SK-N-SH (cell line): Measurements from ENCODE around the gene CFAP20DC. TPM values are rescaled to one million over a fixed set of nuclear protein-coding genes. Genes with fewer than 3 reads are reported as not detected.

Experiments
- CTCF ChIA-PET: fragments of 300-600, 350-600 bp; formaldehyde crosslinking; extraction: SDS; loops from one replicate; lab custom pipeline; 2021; lab: Yijun Ruan, JAX
- POLR2A ChIA-PET: fragments of 350-600 bp; sonication (Branson Sonifier 250); formaldehyde crosslinking; extraction: SDS; loops from one replicate; lab custom pipeline; 2020; ENCODE audit warnings: antibody characterized with exemption, inconsistent platforms; lab: Yijun Ruan, JAX
- DNase-seq: peaks from one replicate; pipeline ENCODE4 v3.0.0; 2012
- H2AFZ ChIP-seq: fragments of 200-600 bp; sonication (generic); 2 replicates; pipeline ENCODE4 v1.8.1; 2016; ENCODE audit warnings: antibody characterized with exemption, mild to moderate bottlenecking, low read depth
- H3F3A ChIP-seq: fragments of 200-600 bp; sonication (generic); replicated peaks from 2 replicates; pipeline ENCODE3; 2016; ENCODE audit warnings: antibody characterized with exemption, mild to moderate bottlenecking; ENCODE audit not compliant: insufficient read depth
- H3K27ac ChIP-seq, 2 experiments: fragments of 200-500 bp in 1 of 2; fragments of 200-600 bp in 1 of 2; sonication (Bioruptor generic) in 1 of 2; sonication (generic), shearing (Covaris generic) in 1 of 2; 2 replicates each; pipeline versions ENCODE4 v1.5.1 to v1.6.1; 2014 to 2016; ENCODE audit warnings: low read depth in 2 of 2, inconsistent platforms in 1 of 2, low read length in 1 of 2, mild to moderate bottlenecking in 1 of 2, mixed read lengths in 1 of 2
- H3K27me3 ChIP-seq: fragments of 200-600 bp; sonication (generic), shearing (Covaris generic); 2 replicates; pipeline ENCODE4 v1.6.1; 2016; ENCODE audit warnings: mixed run types; ENCODE audit not compliant: insufficient read depth
- H3K36me3 ChIP-seq, 2 experiments: fragments of 200-500 bp in 1 of 2; fragments of 200-600 bp in 1 of 2; sonication (Bioruptor generic) in 1 of 2; sonication (generic) in 1 of 2; replicated peaks in 1 of 2; 2 replicates each; pipeline versions ENCODE3 to v1.5.1; 2014 to 2016; ENCODE audit warnings: low read length in 1 of 2, mild to moderate bottlenecking in 1 of 2; ENCODE audit not compliant: insufficient read depth in 2 of 2, control insufficient read depth in 1 of 2
- H3K4me1 ChIP-seq, 2 experiments: fragments of 200-500 bp in 1 of 2; fragments of 200-600 bp in 1 of 2; sonication (Bioruptor generic) in 1 of 2; sonication (generic), shearing (Covaris generic) in 1 of 2; 2 replicates each; pipeline versions ENCODE4 v1.5.1 to v1.6.1; 2014 to 2016; ENCODE audit warnings: low read depth in 1 of 2, low read length in 1 of 2, mixed run types in 1 of 2; ENCODE audit not compliant: insufficient read depth in 2 of 2, control insufficient read depth in 1 of 2
- H3K4me2 ChIP-seq: fragments of 200-600 bp; sonication (generic), shearing (Covaris generic); 2 replicates; pipeline ENCODE4 v1.6.1; 2017; ENCODE audit warnings: mixed run types
- H3K4me3 ChIP-seq, 2 experiments: fragments of 200-500 bp in 1 of 2; fragments of 200-600 bp in 1 of 2; sonication (Bioruptor generic) in 1 of 2; sonication (generic), shearing (Covaris generic) in 1 of 2; 2 replicates each; pipeline versions ENCODE4 v1.5.1 to v1.8.1; 2014 to 2016; ENCODE audit warnings: low read depth in 2 of 2, inconsistent platforms in 1 of 2, low read length in 1 of 2, mild to moderate bottlenecking in 1 of 2, mixed read lengths in 1 of 2, moderate library complexity in 1 of 2
- H3K79me2 ChIP-seq: fragments of 200-600 bp; sonication (generic); 2 replicates; pipeline ENCODE4 v1.8.1; 2017; ENCODE audit warnings: mild to moderate bottlenecking; ENCODE audit not compliant: insufficient read depth
- H3K9ac ChIP-seq: fragments of 200-600 bp; sonication (generic); 2 replicates; pipeline ENCODE4 v1.6.1; 2017; ENCODE audit warnings: mixed run types
- H3K9me2 ChIP-seq: fragments of 200-600 bp; sonication (generic); 2 replicates; pipeline ENCODE4 v1.6.1; 2017; ENCODE audit warnings: mixed run types
- H3K9me3 ChIP-seq: fragments of 200-600 bp; sonication (generic); 2 replicates; pipeline ENCODE4 v1.6.1; 2017; ENCODE audit warnings: mixed run types, mild to moderate bottlenecking, moderate library complexity
- H4K20me1 ChIP-seq: fragments of 200-600 bp; sonication (generic); 2 replicates; pipeline ENCODE4 v1.6.1; 2017; ENCODE audit warnings: mild to moderate bottlenecking, mixed run types; ENCODE audit not compliant: insufficient read depth
- FOXJ3 ChIP-seq: sonication (generic); formaldehyde crosslinking; IDR thresholded peaks from 2 replicates; pipeline ENCODE4 v1.5.1; 2020; ENCODE audit warnings: mild to moderate bottlenecking, missing genetic modification reagents
- GABPA ChIP-seq: IDR thresholded peaks from 2 replicates; pipeline ENCODE4 v1.4.0; 2012; ENCODE audit warnings: low read depth, mild to moderate bottlenecking
- GATA2 ChIP-seq: sonication (generic); formaldehyde crosslinking; IDR thresholded peaks from 2 replicates; pipeline ENCODE4 v1.5.0; 2020; ENCODE audit warnings: mild to moderate bottlenecking, missing genetic modification reagents
- IRF3 ChIP-seq: fragments of 150-350 bp; IDR thresholded peaks from 2 replicates; pipeline ENCODE4 v1.6.1; 2016; ENCODE audit warnings: mild to moderate bottlenecking, low read depth, low read length
- MEF2A ChIP-seq: IDR thresholded peaks from 2 replicates; pipeline ENCODE4 v1.4.0; 2012; ENCODE audit warnings: low read depth, borderline replicate concordance
- MXI1 ChIP-seq: IDR thresholded peaks from 2 replicates; pipeline ENCODE4 v1.6.1; 2012; ENCODE audit warnings: mild to moderate bottlenecking, low read depth, low read length, improper control_type of control experiment
- NFIC ChIP-seq: IDR thresholded peaks from 2 replicates; pipeline ENCODE4 v1.4.0; 2012; ENCODE audit warnings: borderline replicate concordance
- NRF1 ChIP-seq: IDR thresholded peaks from 2 replicates; pipeline ENCODE4 v1.6.1; 2012; ENCODE audit warnings: low read depth, mild to moderate bottlenecking, low read length
- REST ChIP-seq: IDR thresholded peaks from 2 replicates; pipeline ENCODE4 v1.6.1; 2012; ENCODE audit warnings: mild to moderate bottlenecking, low read depth, low read length, moderate library complexity
- RFX5 ChIP-seq: IDR thresholded peaks from 2 replicates; pipeline ENCODE4 v1.6.1; 2012; ENCODE audit warnings: mild to moderate bottlenecking, improper control_type of control experiment, low read length
- SMC3 ChIP-seq: IDR thresholded peaks from 2 replicates; pipeline ENCODE4 v1.6.1; 2012; ENCODE audit warnings: low read depth, low read length, improper control_type of control experiment
- TCF12 ChIP-seq: IDR thresholded peaks from 2 replicates; pipeline ENCODE4 v1.4.0; 2012
- YY1 ChIP-seq: IDR thresholded peaks from 2 replicates; pipeline ENCODE4 v1.4.0; 2012; ENCODE audit warnings: low read depth, mild to moderate bottlenecking
- WGBS: methylation state at CpG from one replicate; pipeline ENCODE4 v1.1.6; 2017; ENCODE audit warnings: low lambda C conversion rate; 5-methylcytosine and 5-hydroxymethylcytosine counted together
- polyA plus RNA-seq, 3 experiments: library from polyadenylated mRNA; depleted of rRNA; stranded (reverse); fragments of >200 nt; gene quantifications; 2 replicates each; pipeline ENCODE4 v1.2.3, GENCODE V29; 2012

Gene CFAP20DC
- polyA plus RNA-seq, 1 of the 3 experiments (the other 2 are of a cell fraction) = 1.8 TPM

DNA sequence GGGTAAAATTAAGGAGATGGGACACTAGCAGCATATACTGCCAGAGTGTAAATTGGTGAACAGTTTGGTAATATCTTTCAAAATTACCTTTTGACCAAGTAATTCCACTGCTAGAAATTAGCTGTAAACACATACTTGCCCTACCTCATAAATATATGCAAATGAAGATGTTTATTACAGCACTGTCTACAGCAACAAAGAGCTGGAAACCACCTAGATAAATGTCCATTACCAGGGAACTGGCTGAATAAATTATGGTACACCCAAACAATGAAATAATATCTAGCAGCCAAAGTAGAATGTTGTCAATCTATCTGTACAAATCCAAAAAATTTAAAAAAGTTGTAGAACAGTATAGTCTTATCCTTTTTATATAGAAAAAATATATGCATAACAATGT is 277.4 kb downstream of the CFAP20DC start:
- no peaks in the 10 kb centered on the region for H3K36me3 ChIP-seq
- no peaks in the 10 kb centered on the region for H4K20me1 ChIP-seq
- ChIA-PET CTCF (interaction anchor here (0.7 kb wide), 1 partner anchor 120 kb away, joined by 3 read pairs; no protein-coding TSS in a partner anchor), POLR2A (no interaction called here)
- no peak overlapping the region for H3K4me3 ChIP-seq
- H3K27me3 ChIP-seq = no peaks in the 10 kb centered on the region
- no peak for DNase-seq
- no peaks in the 10 kb centered on the region for H3K9me2 ChIP-seq
- H3F3A ChIP-seq = no peaks in the 10 kb centered on the region
- no peak for TF ChIP-seq FOXJ3
- no peak for TF ChIP-seq IRF3
- no peak for TF ChIP-seq GATA2
- H3K4me2 ChIP-seq = no peak overlapping the region
- no peaks in the 10 kb centered on the region for H3K4me1 ChIP-seq
- H3K9ac ChIP-seq = no peak overlapping the region
- no peaks in the 10 kb centered on the region for H3K9me3 ChIP-seq
- H3K27ac ChIP-seq = no peak overlapping the region
- no peaks in the 10 kb centered on the region for H3K79me2 ChIP-seq
- H2AFZ ChIP-seq = no peak overlapping the region

DNA sequence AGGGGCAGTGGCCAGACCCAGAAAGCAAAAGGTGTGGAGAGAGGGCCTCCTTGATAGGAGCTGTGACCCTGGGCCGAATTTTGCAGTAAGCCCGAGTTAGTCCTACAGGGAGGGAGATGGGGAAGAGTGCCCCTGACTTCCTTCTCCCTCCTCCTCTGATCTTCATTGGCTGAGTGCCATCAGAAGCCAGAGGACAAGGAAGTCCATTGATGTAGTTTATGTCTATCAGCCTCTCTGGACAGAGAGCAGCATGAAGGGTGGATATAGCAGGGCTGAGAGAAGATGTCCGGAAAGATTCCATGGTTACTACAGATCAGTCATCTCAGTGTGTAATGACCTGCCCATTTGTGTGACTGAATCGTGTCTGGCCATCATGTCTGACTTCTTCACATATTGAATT is 280.8 kb downstream of the CFAP20DC start:
- Histone ChIP-seq H2AFZ (no peak overlapping the region), H3K4me1 (no peaks in the 10 kb centered on the region), H3K79me2 (no peaks in the 10 kb centered on the region), H3K27me3 (no peaks in the 10 kb centered on the region), H3K4me3 (no peak overlapping the region), H3K4me2 (no peak overlapping the region), H3K36me3 (no peaks in the 10 kb centered on the region), H3K27ac (no peak overlapping the region), H3F3A (no peaks in the 10 kb centered on the region), H3K9ac (no peak overlapping the region), H4K20me1 (no peaks in the 10 kb centered on the region), H3K9me2 (no peaks in the 10 kb centered on the region), H3K9me3 (no peaks in the 10 kb centered on the region)
- DNase-seq = no peak
- TF ChIP-seq IRF3 (no peak), YY1 (no peak), GABPA (no peak), NRF1 (no peak)
- ChIA-PET POLR2A (no interaction called here), CTCF (no interaction called here)
- 45% methylated on average over 4 of the region's 4 CpGs for WGBS

- Histone ChIP-seq H3K79me2 (no peaks in the 10 kb centered on the region), H3K4me3 (no peak overlapping the region), H3K36me3 (no peaks in the 10 kb centered on the region), H3K9ac (no peak overlapping the region), H3K27me3 (no peaks in the 10 kb centered on the region), H3K4me2 (no peak overlapping the region), H3K9me3 (no peaks in the 10 kb centered on the region), H3K4me1 (no peaks in the 10 kb centered on the region), H2AFZ (no peak overlapping the region), H3K27ac (no peak overlapping the region), H3F3A (no peaks in the 10 kb centered on the region), H4K20me1 (no peaks in the 10 kb centered on the region), H3K9me2 (no peaks in the 10 kb centered on the region)
- WGBS = 54% methylated on average over 9 of the region's 9 CpGs
- ChIA-PET CTCF (no interaction called here), POLR2A (no interaction called here)
- DNase-seq = no peak
- TF ChIP-seq NFIC = no peak
- TF ChIP-seq RFX5 = no peak
- no peak for TF ChIP-seq REST
- TF ChIP-seq TCF12 = no peak
- TF ChIP-seq IRF3 = no peak
- no peak for TF ChIP-seq YY1
- no peak for TF ChIP-seq SMC3
- TF ChIP-seq MEF2A = no peak
- TF ChIP-seq MXI1 = no peak
Observed at GRCh38 chr3:58766587-58767282, 283.1 kb downstream of the CFAP20DC start.
